Tibial nerve (tissue), 3 donors: ENCODE data around the gene RANBP3.

Source experiments
- CTCF ChIP-seq, 5 experiments: fragments of 200-600 bp in 3 of 5; fragments of 450-650 bp in 2 of 5; sonication (generic) in 3 of 5; IDR thresholded peaks; one replicate each; pipeline ENCODE4 v1.5.1; 2016 to 2019; ENCODE audit warnings: antibody characterized with exemption in 5 of 5, mild to moderate bottlenecking in 3 of 5, moderate library complexity in 2 of 5
- POLR2A ChIP-seq, 2 donors: fragments of 450-650 bp; IDR thresholded peaks; one replicate each; pipeline ENCODE4 v1.6.1; 2017; ENCODE audit warnings: antibody characterized with exemption in 2 of 2, mild to moderate bottlenecking in 2 of 2, moderate library complexity in 2 of 2

GRCh38 chr19:5971714-5972354 is 6.1 kb downstream of the RANBP3 start:
- TF ChIP-seq POLR2A (IDR thresholded peaks at IDR 0.05) (no peak), CTCF (IDR thresholded peaks at IDR 0.05) (no peak)
